AG09309 (cell line): ENCODE measurements around the gene NEK4.
"Not testable (repeated sequence)": the region's sequence is repeated elsewhere in the genome, so short reads cannot be mapped to it uniquely, and the experiment has no call there.

Experiments
- DNase-seq: peaks from one replicate; pipeline ENCODE4 v3.0.0-alpha.2; 2010; ENCODE audit warnings: low read depth
- H3K4me3 ChIP-seq: 2 replicates; pipeline ENCODE4 v1.5.1; 2011; ENCODE audit warnings: mild to moderate bottlenecking, low read depth, low read length, moderate library complexity; ENCODE audit not compliant: control insufficient read depth
- TF ChIP-seq, protein P1 (sequence below): IDR thresholded peaks from 2 replicates; pipeline ENCODE4 v1.5.1; 2011; ENCODE audit warnings: mild to moderate bottlenecking, low read depth, low read length, inconsistent platforms; ENCODE audit not compliant: insufficient read depth, control insufficient read depth; ENCODE audit errors: missing control alignments

Gene NEK4

DNA sequence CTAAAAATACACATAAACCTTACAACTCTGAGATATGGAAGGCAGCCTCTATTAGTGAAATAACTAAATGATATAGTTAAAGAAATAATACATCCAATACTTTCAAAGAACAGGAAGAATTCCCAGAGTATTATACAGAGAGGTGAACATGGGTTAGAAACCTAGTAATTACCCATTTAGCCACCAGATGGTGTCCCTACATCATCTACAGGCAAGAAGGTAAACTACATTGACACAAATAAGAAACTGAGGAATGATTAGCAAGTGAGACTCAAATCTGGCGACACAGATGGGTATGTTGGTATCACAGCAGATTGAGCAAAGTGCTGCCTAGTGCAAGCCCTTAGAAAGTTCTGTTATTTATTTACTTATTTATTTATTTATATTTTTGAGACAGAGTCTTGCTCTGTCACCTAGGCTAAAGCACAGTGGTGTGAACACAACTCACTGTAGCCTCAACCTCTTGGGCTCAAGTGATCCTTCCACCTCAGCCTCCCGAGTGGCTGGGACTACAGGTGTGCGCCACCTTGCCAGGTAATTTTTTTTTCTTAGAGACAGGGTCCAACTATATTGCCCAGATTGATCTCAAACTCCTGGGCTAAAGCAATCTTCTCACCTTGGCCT lies 28.2 kb downstream of the NEK4 start:
- H3K4me3 ChIP-seq = no peak overlapping the region
- no peak for DNase-seq
- TF ChIP-seq, protein P1, sequence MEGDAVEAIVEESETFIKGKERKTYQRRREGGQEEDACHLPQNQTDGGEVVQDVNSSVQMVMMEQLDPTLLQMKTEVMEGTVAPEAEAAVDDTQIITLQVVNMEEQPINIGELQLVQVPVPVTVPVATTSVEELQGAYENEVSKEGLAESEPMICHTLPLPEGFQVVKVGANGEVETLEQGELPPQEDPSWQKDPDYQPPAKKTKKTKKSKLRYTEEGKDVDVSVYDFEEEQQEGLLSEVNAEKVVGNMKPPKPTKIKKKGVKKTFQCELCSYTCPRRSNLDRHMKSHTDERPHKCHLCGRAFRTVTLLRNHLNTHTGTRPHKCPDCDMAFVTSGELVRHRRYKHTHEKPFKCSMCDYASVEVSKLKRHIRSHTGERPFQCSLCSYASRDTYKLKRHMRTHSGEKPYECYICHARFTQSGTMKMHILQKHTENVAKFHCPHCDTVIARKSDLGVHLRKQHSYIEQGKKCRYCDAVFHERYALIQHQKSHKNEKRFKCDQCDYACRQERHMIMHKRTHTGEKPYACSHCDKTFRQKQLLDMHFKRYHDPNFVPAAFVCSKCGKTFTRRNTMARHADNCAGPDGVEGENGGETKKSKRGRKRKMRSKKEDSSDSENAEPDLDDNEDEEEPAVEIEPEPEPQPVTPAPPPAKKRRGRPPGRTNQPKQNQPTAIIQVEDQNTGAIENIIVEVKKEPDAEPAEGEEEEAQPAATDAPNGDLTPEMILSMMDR = peak; percentile 61

DNA sequence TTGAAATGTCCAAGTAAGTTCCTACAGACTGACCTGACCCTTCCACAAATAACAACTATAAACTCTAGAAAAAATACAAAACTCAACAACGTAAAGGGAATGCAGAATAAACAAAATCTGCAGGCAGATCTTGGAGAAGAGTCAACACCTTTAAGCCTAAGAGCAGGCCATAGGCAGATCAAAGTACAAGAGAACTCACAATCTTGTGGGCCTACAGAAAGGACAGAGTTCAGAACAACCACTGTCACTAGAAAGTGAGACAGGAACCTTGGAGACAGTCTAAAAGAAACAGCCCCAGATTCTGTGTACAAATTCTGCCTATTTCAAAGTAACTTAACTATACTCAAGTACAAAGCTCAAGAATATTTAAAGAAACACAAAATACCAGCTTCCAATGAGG lies 31.0 kb downstream of the NEK4 start:
- H3K4me3 ChIP-seq = no peak overlapping the region
- TF ChIP-seq, protein P1 = no peak
- no peak for DNase-seq

DNA sequence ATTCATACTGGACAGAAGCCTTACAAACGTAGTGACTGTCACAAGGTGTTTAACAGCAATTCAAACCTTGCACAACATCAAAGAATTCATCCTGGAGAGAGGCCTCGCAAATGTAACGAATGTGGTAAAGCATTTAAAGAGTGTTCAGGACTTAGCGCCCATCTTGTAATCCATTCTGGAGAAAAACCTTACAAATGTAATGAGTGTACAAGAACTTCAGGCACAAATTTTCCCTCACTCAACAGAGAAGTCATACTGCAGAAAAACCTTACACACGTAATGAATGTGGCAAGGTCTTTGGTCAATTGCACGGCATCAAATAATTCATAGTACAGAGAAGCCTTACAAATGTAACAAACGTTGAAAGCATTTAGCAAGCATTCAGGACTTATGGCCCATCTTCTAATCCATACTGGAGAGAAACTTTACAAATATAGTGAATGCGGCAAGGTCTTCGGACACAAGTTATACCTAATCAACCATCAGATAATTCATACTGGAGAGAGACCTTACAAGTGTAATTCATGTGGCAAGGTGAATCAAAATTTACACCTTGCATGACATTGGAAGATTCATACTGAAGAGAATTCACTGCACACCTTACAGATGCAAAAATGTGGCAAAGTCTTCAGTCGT lies 37.4 kb downstream of the NEK4 start:
- no peak for DNase-seq
- TF ChIP-seq, protein P1 = no peak
- no peak overlapping the region for H3K4me3 ChIP-seq

DNA sequence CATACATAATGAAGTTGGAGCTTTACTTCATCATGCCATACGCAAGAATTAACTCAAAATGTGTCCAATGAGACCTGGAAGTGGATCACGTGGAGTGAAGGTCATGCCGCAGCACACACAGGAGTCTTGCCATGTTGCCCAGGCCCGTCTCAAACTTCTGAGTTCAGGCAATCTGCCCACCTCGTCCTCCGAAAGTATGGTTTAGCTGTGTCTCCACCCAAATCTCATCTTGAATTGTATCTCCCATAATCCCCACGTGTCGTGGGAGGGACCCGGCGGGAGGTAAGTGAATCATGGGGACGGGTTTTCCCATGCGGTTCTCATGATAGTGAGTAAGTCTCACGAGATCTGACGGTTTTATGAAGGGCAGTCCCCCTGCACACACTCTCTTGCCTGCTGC lies 39.1 kb downstream of the NEK4 start:
- TF ChIP-seq, protein P1 = no peak
- no peak for DNase-seq
- no peak overlapping the region for H3K4me3 ChIP-seq

DNA sequence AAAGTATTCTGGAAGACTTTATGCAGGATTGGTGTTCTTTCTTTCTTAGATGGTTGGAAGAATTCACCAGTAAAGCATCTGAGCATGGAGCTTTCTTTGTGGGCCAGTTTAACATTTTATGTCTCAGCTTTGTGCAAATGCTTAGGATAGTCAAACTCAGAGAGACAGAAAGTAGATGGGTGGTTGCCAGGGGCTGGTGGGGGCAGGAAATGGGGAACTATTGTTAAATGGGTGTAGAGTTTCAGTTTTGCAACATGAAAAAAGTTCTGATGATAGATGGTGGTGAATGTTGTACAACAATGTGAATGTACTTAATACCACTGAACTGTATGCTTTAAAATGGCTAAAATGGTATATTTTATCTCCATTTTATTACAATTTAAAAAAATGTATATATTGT lies 40.1 kb downstream of the NEK4 start:
- TF ChIP-seq, protein P1 = no peak
- DNase-seq = no peak
- no peak overlapping the region for H3K4me3 ChIP-seq

DNA sequence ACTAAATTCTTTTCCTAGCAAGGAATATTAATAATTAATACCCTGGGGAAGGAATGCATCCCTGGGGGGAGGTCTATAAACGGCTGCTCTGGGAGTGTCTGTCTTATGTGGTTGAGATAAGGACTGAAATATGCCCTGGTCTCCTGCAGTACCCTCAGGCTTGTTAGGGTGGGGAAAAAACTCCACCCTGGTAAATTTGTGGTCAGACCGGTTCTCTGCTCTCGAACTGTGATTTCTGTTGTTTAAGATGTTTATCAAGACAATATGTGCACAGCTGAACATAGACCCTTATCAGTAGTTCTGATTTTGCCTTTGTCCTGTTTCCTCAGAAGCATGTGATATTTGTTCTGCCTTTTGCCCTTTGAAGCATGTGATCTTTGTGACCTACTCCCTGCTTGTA lies 42.0 kb downstream of the NEK4 start:
- not testable (repeated sequence) for DNase-seq

DNA sequence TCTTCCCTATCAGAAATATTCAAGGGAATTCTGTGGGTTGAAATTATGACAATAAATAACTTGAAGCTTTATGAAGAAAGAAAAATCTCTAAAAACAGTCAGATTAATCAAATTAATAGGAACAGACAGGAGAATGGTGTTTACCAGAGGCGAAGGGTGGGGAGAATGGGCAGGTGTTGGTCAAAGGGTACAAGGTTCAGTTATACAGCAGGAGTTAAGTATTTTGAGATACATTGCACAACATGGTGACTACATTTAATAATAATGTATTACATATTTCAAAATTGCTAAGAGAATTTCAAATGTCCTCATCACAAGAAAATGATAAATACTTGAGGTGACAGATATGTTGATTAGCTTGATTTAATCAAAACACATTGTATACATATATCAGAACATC lies 46.2 kb downstream of the NEK4 start:
- no peak overlapping the region for H3K4me3 ChIP-seq
- no peak for DNase-seq

More for the DNA sequence above, 42.0 kb downstream of the NEK4 start:
- H3K4me3 ChIP-seq = not testable (repeated sequence)

More for the DNA sequence above, 46.2 kb downstream of the NEK4 start:
- TF ChIP-seq, protein P1 = no peak
